ENCODE data around the gene SEMA6A.

DNA sequence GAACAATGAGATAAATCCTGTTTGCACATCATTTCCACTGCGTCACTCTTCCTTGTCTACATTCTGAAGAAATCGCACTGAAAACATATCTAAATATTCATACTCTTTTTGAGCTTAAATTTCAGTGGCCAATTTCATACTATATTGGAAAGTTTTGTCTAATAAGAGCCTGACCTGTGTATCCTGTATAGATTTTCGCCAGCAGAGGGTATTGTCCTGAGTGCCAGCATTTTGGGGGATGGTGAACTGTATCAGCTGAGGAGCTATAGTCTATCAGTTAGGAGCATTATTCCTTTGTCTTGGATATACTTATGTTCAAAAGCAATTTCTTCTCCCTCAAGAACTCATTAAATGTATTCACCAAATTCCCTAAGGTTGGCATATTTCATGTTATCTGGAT is 102.3 kb downstream of the SEMA6A start:
- TF ChIP-seq, protein P1, sequence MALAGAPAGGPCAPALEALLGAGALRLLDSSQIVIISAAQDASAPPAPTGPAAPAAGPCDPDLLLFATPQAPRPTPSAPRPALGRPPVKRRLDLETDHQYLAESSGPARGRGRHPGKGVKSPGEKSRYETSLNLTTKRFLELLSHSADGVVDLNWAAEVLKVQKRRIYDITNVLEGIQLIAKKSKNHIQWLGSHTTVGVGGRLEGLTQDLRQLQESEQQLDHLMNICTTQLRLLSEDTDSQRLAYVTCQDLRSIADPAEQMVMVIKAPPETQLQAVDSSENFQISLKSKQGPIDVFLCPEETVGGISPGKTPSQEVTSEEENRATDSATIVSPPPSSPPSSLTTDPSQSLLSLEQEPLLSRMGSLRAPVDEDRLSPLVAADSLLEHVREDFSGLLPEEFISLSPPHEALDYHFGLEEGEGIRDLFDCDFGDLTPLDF (CRISPR knock-in tag; IDR thresholded peaks at IDR 0.05), result no peak
- no peak for TF ChIP-seq ELF4 (CRISPR knock-in tag; IDR thresholded peaks at IDR 0.05; ENCODE audit: low read depth)
- TF ChIP-seq, protein P2, sequence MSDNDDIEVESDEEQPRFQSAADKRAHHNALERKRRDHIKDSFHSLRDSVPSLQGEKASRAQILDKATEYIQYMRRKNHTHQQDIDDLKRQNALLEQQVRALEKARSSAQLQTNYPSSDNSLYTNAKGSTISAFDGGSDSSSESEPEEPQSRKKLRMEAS (CRISPR knock-in tag; IDR thresholded peaks at IDR 0.05), result no peak
- TF ChIP-seq, protein P3, sequence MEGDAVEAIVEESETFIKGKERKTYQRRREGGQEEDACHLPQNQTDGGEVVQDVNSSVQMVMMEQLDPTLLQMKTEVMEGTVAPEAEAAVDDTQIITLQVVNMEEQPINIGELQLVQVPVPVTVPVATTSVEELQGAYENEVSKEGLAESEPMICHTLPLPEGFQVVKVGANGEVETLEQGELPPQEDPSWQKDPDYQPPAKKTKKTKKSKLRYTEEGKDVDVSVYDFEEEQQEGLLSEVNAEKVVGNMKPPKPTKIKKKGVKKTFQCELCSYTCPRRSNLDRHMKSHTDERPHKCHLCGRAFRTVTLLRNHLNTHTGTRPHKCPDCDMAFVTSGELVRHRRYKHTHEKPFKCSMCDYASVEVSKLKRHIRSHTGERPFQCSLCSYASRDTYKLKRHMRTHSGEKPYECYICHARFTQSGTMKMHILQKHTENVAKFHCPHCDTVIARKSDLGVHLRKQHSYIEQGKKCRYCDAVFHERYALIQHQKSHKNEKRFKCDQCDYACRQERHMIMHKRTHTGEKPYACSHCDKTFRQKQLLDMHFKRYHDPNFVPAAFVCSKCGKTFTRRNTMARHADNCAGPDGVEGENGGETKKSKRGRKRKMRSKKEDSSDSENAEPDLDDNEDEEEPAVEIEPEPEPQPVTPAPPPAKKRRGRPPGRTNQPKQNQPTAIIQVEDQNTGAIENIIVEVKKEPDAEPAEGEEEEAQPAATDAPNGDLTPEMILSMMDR (IDR thresholded peaks at IDR 0.05), result no peak
- TF ChIP-seq, protein P4, sequence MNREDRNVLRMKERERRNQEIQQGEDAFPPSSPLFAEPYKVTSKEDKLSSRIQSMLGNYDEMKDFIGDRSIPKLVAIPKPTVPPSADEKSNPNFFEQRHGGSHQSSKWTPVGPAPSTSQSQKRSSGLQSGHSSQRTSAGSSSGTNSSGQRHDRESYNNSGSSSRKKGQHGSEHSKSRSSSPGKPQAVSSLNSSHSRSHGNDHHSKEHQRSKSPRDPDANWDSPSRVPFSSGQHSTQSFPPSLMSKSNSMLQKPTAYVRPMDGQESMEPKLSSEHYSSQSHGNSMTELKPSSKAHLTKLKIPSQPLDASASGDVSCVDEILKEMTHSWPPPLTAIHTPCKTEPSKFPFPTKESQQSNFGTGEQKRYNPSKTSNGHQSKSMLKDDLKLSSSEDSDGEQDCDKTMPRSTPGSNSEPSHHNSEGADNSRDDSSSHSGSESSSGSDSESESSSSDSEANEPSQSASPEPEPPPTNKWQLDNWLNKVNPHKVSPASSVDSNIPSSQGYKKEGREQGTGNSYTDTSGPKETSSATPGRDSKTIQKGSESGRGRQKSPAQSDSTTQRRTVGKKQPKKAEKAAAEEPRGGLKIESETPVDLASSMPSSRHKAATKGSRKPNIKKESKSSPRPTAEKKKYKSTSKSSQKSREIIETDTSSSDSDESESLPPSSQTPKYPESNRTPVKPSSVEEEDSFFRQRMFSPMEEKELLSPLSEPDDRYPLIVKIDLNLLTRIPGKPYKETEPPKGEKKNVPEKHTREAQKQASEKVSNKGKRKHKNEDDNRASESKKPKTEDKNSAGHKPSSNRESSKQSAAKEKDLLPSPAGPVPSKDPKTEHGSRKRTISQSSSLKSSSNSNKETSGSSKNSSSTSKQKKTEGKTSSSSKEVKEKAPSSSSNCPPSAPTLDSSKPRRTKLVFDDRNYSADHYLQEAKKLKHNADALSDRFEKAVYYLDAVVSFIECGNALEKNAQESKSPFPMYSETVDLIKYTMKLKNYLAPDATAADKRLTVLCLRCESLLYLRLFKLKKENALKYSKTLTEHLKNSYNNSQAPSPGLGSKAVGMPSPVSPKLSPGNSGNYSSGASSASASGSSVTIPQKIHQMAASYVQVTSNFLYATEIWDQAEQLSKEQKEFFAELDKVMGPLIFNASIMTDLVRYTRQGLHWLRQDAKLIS (CRISPR knock-in tag; IDR thresholded peaks at IDR 0.05; ENCODE audit: borderline replicate concordance), result no peak
- TF ChIP-seq, protein P5, sequence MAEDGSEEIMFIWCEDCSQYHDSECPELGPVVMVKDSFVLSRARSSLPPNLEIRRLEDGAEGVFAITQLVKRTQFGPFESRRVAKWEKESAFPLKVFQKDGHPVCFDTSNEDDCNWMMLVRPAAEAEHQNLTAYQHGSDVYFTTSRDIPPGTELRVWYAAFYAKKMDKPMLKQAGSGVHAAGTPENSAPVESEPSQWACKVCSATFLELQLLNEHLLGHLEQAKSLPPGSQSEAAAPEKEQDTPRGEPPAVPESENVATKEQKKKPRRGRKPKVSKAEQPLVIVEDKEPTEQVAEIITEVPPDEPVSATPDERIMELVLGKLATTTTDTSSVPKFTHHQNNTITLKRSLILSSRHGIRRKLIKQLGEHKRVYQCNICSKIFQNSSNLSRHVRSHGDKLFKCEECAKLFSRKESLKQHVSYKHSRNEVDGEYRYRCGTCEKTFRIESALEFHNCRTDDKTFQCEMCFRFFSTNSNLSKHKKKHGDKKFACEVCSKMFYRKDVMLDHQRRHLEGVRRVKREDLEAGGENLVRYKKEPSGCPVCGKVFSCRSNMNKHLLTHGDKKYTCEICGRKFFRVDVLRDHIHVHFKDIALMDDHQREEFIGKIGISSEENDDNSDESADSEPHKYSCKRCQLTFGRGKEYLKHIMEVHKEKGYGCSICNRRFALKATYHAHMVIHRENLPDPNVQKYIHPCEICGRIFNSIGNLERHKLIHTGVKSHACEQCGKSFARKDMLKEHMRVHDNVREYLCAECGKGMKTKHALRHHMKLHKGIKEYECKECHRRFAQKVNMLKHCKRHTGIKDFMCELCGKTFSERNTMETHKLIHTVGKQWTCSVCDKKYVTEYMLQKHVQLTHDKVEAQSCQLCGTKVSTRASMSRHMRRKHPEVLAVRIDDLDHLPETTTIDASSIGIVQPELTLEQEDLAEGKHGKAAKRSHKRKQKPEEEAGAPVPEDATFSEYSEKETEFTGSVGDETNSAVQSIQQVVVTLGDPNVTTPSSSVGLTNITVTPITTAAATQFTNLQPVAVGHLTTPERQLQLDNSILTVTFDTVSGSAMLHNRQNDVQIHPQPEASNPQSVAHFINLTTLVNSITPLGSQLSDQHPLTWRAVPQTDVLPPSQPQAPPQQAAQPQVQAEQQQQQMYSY (CRISPR knock-in tag; IDR thresholded peaks at IDR 0.05), result no peak
- TF ChIP-seq, protein P6, sequence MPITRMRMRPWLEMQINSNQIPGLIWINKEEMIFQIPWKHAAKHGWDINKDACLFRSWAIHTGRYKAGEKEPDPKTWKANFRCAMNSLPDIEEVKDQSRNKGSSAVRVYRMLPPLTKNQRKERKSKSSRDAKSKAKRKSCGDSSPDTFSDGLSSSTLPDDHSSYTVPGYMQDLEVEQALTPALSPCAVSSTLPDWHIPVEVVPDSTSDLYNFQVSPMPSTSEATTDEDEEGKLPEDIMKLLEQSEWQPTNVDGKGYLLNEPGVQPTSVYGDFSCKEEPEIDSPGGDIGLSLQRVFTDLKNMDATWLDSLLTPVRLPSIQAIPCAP (CRISPR knock-in tag; IDR thresholded peaks at IDR 0.05), result no peak
- TF ChIP-seq ZNF121 (CRISPR knock-in tag; IDR thresholded peaks at IDR 0.05), result no peak
- TF ChIP-seq CREM (CRISPR knock-in tag; IDR thresholded peaks at IDR 0.05), result no peak
- no peak for TF ChIP-seq CREB1 (CRISPR knock-in tag; IDR thresholded peaks at IDR 0.05)
- TF ChIP-seq, protein P7, sequence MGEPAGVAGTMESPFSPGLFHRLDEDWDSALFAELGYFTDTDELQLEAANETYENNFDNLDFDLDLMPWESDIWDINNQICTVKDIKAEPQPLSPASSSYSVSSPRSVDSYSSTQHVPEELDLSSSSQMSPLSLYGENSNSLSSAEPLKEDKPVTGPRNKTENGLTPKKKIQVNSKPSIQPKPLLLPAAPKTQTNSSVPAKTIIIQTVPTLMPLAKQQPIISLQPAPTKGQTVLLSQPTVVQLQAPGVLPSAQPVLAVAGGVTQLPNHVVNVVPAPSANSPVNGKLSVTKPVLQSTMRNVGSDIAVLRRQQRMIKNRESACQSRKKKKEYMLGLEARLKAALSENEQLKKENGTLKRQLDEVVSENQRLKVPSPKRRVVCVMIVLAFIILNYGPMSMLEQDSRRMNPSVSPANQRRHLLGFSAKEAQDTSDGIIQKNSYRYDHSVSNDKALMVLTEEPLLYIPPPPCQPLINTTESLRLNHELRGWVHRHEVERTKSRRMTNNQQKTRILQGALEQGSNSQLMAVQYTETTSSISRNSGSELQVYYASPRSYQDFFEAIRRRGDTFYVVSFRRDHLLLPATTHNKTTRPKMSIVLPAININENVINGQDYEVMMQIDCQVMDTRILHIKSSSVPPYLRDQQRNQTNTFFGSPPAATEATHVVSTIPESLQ (CRISPR knock-in tag; IDR thresholded peaks at IDR 0.05), result no peak
- no peak for TF ChIP-seq ESRRA (CRISPR knock-in tag; IDR thresholded peaks at IDR 0.05; ENCODE audit: borderline replicate concordance)
- TF ChIP-seq, protein P8, sequence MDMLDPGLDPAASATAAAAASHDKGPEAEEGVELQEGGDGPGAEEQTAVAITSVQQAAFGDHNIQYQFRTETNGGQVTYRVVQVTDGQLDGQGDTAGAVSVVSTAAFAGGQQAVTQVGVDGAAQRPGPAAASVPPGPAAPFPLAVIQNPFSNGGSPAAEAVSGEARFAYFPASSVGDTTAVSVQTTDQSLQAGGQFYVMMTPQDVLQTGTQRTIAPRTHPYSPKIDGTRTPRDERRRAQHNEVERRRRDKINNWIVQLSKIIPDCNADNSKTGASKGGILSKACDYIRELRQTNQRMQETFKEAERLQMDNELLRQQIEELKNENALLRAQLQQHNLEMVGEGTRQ (CRISPR knock-in tag; IDR thresholded peaks at IDR 0.05), result no peak
